ENCODE data around the gene VAV2.

The VAV2 gene

GRCh38 chr9:133815781-133816180 is 176.3 kb downstream of the VAV2 start:
- no peak for DNase-seq (ENCODE audit: low spot score)

GRCh38 chr9:133814586-133815208 is 177.4 kb downstream of the VAV2 start:
- no peak for DNase-seq (ENCODE audit: low spot score)

GRCh38 chr9:133813749-133814585 is 178.2 kb downstream of the VAV2 start:
- no peak for DNase-seq (ENCODE audit: low spot score)

GRCh38 chr9:133812941-133813748 is 179.0 kb downstream of the VAV2 start:
- DNase-seq (ENCODE audit: low spot score) = no peak

- DNase-seq (ENCODE audit: low spot score) = no peak
These were observed 179.9 kb downstream of the VAV2 start for GRCh38 chr9:133812077-133812868.

- DNase-seq (ENCODE audit: low spot score) = no peak
These were observed 180.7 kb downstream of the VAV2 start for GRCh38 chr9:133811471-133811870.

- no peak for DNase-seq (ENCODE audit: low spot score)
These were observed 181.4 kb downstream of the VAV2 start for GRCh38 chr9:133810556-133811195.

- DNase-seq (ENCODE audit: low spot score) = no peak
These were observed 182.8 kb downstream of the VAV2 start for GRCh38 chr9:133809335-133809734.

- DNase-seq (ENCODE audit: low spot score) = no peak
These were observed 184.3 kb downstream of the VAV2 start for GRCh38 chr9:133807818-133808217.

- no peak for DNase-seq (ENCODE audit: low spot score)
These were observed 185.1 kb downstream of the VAV2 start for GRCh38 chr9:133807037-133807436.

- DNase-seq (ENCODE audit: low spot score) = no peak
These were observed 185.5 kb downstream of the VAV2 start for GRCh38 chr9:133806623-133807010.

GRCh38 chr9:133805876-133806622 is 186.1 kb downstream of the VAV2 start:
- no peak for DNase-seq (ENCODE audit: low spot score)

- DNase-seq (ENCODE audit: low spot score) = no peak
These were observed 187.9 kb downstream of the VAV2 start for GRCh38 chr9:133804199-133804598.

- no peak for DNase-seq (ENCODE audit: low spot score)
These were observed 188.4 kb downstream of the VAV2 start for GRCh38 chr9:133803745-133804144.

- peak; percentile 74 for DNase-seq (ENCODE audit: low spot score)
These were observed 189.0 kb downstream of the VAV2 start for GRCh38 chr9:133803028-133803585.

GRCh38 chr9:133801739-133802138 is 190.4 kb downstream of the VAV2 start:
- DNase-seq (ENCODE audit: low spot score) = no peak

- no peak for DNase-seq (ENCODE audit: low spot score)
These were observed 191.9 kb downstream of the VAV2 start for GRCh38 chr9:133800266-133800665.

- no peak for DNase-seq (ENCODE audit: low spot score)
These were observed 192.4 kb downstream of the VAV2 start for GRCh38 chr9:133799716-133800115.

- no peak for DNase-seq (ENCODE audit: low spot score)
These were observed 193.0 kb downstream of the VAV2 start for GRCh38 chr9:133799106-133799505.

GRCh38 chr9:133798160-133798559 is 194.0 kb downstream of the VAV2 start:
- no peak for DNase-seq (ENCODE audit: low spot score)

Data from AG08396 (cell line).